Fibroblast of gingiva (primary cell): ENCODE data around the gene CTRB2.

ENCODE experiments used
- DNase-seq: peaks from one replicate; pipeline ENCODE4 v3.0.0-alpha.2; 2011; ENCODE audit warnings: low read depth

Gene CTRB2

DNA sequence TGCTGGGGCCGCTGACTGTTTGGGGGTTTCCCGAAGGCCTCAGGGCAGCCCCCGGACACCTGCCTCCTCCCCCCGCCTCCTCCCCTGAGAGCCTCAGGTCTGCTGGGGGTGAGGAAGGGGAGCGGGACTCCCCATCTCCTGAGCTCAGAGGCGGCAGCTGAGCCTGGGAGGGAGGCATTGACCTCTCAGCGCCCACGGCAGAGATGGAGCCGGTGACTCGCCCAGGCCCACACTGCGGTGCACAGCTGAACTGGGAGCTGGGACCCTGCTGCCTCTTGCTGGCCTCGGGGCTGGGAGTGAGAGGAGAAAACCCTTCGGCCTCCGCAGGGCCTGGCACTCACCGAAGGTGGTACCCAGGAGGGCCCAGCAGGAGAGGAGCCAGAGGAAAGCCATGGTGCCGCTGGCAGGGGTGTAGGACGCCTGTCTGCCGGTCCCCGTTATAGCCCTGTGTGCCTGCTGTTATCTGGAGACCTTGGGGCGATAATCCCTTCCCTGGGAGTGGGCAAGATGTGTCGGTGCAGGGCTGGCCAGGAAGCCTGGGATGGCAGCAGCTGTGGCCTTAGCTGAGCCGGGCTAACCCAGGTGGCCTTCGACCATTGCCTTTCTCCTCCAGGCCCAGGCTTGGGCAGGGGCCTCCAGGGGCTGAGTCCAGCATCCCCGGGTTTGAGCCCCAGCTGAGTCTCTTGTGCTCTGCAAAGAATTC lies at the start of gene CTRB2:
TSS of gene CTRB2 (minus strand) at position 413 of the 703 bp plus-strand sequence. CDS start at position 393, 20 bp downstream.
- DNase-seq = no peak

DNA sequence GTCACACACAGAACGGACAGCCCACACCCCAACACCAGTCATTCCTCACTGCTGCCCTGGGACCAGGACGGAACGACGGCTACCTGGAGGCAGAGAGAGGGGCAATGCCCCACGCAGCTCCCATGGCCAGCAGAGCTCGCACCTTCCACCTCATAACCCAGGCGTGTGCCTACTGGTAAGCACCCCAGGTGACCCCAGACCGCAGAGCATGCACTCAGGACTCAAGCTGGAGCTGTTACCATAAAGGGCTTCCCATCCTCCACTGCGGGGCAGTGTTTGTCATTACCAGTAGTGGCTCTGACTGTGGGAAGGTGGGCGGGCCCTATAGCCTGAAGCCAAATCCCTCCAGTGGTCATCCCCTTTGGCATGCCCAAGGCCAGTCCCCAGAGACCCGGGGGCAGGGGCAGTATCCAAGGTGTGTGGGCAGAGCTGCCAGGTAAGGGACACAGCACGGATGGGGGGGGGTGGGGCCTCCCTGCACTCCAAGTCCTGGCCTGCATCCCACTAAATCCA lies 49.2 kb upstream of the CTRB2 start:
- no peak for DNase-seq

GRCh38 chr16:75254359-75254837 lies 47.4 kb upstream of the CTRB2 start:
- DNase-seq = peak; percentile 94

DNA sequence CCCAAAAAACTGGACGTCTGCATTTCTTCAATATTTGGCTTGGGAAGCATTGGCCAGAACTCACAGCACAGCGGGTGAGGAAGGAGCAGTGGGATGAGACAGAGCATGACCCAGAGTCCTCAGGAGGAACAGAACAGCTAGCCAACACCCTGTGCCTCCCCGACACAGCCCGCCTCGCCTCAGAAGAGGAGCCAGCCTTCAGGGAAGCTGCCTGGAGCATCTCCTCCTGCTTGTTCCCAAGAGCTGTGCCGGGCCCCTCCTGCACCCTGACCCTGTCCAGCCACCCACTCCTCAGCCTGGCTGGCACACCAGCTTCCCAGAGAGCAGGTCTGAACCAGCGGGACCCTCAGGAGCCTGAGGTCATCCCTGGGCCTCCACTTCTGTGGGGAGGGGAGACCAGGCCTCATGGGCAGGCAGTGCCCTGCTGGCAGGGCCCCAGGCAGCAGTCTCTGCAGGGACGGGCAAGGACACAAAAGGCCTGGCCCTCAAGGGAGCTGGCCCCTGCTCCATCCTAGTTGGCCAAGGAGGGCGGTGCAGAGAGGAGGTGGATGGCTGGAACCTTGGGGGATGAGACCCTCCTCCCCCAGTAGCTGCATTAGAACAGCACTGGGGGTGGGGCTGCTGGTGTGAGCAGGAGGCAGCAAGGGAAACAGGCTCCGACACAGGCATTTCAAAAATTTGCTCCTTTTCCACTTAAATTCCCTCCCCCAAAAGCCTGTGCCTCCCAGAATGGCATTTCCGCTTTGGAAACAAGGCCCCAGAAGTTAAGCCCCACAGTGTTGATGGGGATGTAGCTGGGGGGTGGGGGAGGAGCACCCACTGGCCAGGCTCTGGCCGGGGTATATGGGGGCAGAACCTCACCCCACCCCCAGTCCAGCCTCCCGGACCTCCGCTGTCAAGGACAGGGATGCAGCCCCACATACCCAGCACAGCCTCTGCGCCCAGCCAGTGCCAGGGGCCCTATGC lies 46.3 kb upstream of the CTRB2 start:
- peak; percentile 72 for DNase-seq

GRCh38 chr16:75252049-75252864 lies 45.3 kb upstream of the CTRB2 start:
- no peak for DNase-seq

- DNase-seq = peak; percentile 92
These were observed 44.5 kb upstream of the CTRB2 start, which contains the start of gene BCAR1 for GRCh38 chr16:75251280-75252048. BCAR1 (minus strand) TSS chr16:75251624; CDS start chr16:75251482, 142 bp downstream.

DNA sequence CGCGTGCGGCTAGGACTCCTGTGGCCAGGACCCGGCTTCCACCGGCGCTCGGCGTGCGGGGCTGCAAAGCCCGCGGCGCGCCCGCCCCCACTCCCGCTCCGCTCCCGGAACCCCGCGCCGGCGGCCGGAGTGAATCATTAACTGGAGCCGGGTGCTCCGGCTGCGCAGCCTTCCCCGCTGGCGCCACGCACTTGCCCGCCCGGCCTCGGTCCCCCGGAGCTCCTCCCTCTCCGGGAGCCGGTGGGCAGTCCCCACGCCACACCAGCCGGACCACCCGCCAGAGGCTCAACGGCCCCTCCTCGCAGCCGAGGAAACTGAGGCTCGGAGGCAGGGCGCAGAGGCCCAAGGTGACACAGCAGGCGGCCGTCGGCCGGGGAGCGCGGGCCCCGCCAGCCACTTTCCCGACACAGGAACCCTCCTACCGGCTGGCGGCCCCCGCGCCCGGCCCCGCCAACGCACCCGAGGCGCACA lies 43.9 kb upstream of the CTRB2 start:
- no peak for DNase-seq

DNA sequence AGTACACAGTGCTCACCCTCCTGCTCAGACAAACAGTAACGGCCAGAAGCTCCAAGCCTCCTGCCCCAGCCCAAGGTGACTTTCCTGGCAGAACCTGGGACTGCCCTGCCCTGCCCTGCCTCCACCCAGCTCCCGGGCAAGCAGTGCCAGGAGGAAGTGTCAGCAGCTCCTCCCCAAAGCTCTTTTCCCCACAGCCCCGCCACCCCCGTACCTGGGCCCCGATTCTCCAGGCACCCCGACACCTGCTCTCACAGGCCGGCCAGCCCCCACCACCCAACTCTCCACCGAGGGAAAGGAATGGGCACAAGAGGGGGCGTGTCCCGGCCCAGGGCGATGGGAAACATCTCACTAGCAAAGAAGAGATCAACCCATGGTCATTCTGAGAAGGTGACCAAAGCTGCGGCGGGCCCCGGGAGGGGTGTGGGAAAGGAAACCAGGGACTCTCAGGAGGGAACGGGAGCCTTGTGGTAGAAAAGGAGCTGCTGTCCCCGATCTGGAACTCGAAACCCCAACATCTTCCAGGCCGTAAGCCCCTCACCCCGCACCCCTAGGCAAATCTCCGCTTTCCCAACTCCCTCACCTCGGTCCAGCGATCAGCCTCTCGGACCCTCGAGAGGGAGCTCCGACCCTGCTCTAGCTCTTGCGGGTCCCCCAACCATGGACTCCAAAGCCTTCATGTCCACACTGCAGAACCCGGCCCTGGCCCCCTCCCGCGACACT lies 43.3 kb upstream of the CTRB2 start:
- no peak for DNase-seq

DNA sequence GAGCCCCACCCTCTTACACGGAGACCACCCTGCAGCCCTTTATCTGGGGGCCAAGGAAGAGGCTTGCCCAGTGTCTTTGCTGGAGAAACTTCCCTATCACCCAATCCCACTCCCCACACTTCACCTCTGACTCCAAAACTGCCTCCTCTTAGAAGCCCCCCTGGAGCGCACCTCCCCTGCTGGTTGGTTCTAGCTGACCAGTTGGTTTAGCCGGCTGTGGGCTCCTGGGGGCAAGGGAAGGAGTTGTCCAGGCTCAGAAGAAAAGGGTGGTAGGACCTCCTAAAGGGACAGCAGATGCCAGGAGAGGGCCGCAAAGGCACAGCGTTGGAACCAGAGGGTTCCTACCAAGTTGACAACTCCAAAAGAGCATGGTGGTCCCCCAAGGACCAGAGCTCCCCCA lies 42.5 kb upstream of the CTRB2 start:
- no peak for DNase-seq

DNA sequence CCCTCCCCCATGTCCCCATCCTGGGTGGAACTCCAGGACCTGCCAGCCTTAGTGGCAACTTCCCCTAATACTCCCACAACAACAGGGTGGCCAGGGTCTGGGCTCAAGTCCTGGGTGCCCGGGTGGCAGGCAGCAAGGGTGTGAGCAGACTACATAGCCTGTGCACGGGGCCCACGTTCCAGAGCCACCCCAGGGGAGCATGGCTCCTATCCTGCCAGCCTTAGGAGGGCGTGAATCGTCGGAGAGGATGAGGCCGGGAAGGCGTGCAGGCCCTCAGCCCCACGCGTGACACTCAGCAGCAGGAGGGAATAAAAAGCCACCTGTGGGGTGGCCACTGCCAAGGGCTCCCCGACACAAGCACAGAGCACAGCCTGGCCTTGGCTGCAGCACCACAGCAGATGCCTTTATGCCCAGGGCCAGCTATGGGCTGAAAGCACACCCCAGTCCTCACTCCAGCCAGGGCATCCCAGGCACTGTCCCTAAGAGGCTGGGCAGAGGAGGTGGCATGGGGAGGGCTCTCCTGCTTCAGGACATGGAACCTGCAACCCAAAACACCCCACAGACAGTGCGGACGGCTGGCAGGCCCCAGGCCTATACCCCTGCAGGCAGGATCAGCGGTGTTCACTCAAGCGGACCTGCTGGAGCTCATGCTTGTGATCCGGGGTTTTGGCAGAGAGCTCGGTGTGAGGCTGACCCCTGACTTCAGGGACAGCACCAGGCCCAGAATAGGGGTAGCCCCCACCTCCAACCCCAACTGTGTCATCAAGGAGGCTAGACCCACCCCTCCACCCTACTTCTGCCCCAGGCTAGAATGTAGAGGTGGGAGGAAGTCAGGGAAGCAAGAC lies 41.8 kb upstream of the CTRB2 start:
- no peak for DNase-seq

DNA sequence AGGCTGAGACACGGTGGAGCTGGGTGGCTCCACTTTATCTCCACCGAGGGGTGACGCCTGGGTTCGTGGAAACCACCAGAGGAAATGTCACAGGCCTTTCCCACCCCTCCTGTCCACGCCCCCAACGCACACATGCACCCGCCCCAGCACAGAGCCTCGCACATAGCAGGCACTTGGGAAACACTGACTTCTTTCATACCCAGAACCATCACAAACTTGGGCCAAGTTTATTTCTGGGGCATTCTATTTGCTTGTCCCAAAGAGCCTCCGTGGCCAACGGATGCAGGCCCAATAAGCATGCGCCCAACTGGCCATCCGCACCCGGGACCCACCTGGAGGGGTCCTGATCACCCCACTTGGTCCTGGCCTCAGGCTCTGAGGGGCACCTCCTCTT lies 41.2 kb upstream of the CTRB2 start:
- no peak for DNase-seq

DNA sequence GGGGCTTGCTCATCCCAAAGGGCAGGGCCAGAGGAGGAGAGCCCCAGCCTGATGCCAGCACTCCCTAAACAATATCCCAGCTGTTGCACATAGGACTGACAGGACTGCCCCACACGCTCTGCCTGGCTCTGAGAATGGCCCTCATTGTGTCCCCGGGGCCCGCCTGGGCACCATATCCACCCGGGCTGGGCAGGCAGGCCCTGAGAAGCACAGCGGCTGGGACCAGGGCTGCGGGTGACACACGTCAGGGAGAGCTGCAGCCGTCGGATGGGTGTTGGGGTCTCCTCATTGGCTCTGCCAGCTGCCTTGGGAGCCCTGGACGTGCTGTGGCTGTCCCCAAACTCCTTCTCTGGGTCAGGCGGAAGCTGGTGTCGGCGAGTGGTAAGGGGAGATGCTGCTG lies 40.3 kb upstream of the CTRB2 start:
- no peak for DNase-seq

DNA sequence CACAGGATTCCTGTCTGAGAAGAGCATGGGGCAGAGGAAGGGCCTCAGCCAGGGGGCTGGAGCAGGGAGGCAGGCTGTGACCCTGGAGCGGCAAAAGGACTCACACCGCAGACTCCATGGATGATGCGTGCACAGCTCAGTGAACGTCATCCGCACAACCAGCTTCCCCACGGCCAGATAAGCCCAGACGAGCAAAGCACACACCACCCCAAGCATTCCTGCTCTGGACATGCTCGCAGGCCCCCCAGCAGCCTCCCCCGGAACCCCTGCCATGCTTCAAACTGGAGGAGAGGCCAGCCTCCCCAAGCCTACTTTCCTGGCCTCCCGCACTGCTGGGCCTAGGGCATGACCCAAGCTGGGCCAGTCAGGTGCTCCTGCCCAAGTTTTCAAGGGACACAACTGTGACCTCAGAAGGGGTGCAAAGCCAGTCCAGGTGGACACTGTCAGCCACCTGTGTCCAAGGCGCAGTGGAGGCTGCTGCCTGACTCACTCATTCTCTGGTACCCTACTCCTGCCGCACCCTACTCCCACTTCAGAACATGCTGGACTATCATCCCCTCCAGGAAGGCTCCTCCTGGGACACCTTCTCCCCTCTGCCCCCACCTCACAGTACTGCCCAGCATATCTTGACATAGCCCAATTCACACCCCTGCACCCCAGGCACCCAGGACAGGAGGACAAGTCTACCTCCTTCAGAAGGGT lies 39.7 kb upstream of the CTRB2 start:
- DNase-seq = no peak

DNA sequence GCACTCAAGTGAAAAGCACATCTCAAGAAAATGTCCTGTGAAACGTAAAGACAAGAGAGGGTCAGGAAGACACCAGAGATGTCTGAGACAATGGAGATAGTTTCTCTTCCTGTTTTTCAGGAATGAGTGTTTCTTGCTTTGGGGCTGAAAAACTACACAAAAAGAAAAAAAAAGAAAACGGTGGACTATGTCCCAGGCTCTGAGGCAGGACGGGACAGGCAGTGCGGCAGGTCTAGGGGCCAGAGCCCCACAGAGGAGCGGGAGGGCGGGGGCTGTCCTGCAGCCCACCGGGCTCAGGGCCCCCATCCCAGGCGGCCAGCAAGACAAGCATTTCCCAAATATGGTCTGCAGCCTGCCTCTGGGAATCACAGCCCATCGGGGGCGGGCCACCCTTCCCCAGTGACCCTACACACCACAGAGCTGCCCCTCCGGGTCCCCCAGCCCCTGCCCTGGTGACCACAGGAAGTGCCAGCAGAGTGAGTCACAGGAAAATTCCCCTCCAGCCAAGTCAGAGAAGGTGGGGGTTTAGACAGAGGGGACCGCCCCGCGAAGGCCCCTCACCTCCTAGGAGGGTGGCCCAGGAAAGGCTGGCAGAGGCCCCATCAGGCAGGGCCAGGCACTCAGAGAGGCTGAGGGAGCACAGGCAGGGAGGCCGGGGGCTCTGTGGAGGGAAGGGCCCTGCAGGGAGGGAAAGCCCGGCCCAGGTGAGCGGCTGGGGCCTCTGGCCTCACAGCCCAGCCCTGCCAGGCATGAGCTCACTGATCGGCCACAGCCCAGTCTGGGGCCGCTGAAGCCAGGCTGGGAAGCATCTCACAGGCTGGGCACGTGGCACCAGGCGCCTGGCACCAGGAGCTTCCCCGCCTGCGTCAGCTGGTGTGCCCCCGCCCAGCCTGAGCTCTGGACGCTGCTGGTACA lies 38.1 kb upstream of the CTRB2 start:
- DNase-seq = peak; percentile 95

DNA sequence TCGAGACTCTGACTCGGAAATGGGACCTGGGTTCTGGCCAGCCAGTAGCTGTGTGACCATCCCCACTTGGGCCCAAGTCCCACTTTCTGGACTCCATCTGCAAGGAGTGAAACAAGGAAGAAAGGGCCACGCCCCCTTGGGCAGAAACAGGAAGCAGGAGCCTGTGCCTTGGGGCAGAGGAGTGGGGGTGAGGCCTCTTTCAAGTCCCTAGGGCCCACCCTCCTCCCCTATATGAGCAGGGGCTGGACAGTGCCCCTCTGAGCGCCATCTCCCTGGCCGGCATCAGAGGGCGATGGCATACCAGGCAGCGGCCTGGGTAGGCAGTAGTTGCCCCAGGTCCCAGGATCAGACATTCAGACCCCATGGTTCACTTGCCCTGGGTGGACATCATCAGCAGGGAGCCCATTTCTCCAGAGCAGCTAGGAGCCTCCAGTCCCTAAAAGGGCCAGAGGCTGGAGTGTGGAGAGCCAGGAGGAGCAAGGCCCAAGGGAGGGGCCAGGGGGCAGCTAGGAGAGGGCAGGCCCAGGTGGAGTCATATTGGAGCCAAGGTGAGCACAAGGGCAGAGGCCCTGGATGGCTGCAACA lies 37.4 kb upstream of the CTRB2 start:
- DNase-seq = peak; percentile 66

DNA sequence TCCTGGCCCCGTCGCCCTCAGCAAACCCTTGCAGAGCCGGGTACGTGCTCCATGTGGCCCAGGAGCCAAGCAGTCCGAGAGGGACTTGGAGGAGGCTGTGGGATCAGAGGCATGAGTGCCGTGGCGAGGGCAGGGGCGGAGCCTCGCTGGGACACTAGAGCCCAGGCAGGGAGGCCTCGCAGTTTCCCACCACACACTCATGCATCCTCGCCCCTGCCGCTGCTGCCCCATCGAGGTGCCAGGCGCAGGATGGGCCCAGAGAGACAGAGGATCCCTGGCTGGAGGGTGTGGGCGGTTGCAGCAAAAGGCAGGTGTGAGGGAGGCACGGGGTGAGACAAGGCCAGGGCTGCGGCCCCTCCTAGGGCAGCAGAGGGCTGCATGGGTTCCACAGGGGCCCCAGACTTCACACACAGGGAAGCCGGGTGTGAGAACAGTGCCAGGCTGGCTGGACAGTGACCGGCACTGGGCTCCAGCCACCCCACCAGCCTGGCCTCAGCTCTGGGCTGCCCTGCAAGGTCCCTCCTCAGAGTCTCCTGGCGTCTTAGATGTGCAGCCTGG lies 36.8 kb upstream of the CTRB2 start:
- DNase-seq = no peak
